Osteoblast (primary cell): Measurements from ENCODE around the gene PTPRD. TPM values are rescaled to one million over a fixed set of nuclear protein-coding genes. Genes with fewer than 3 reads are reported as not detected.

Source experiments
- DNase-seq: peaks from one replicate; pipeline ENCODE4 v3.0.0; 2011; ENCODE audit warnings: low spot score, mixed read lengths; ENCODE audit not compliant: insufficient read length; ENCODE audit errors: missing footprints
- H2AFZ ChIP-seq: 2 replicates; pipeline ENCODE4 v1.6.0; 2011; ENCODE audit warnings: mild to moderate bottlenecking, low read length
- H3K27ac ChIP-seq: 2 replicates; pipeline ENCODE4 v1.5.1; 2011; ENCODE audit warnings: mild to moderate bottlenecking, low read depth, low read length, moderate library complexity
- H3K27me3 ChIP-seq: 2 replicates; pipeline ENCODE4 v1.6.0; 2012; ENCODE audit warnings: mild to moderate bottlenecking, control low read depth, inconsistent platforms, low read length, moderate library complexity; ENCODE audit not compliant: insufficient read depth
- H3K36me3 ChIP-seq: 2 replicates; pipeline ENCODE4 v1.5.1; 2011; ENCODE audit warnings: mild to moderate bottlenecking, low read length, control low read depth, moderate library complexity; ENCODE audit not compliant: insufficient read depth
- H3K4me1 ChIP-seq: 2 replicates; pipeline ENCODE4 v1.5.1; 2011; ENCODE audit warnings: mild to moderate bottlenecking, low read length, control low read depth, moderate library complexity; ENCODE audit not compliant: insufficient read depth
- H3K4me2 ChIP-seq: 2 replicates; pipeline ENCODE4 v1.6.0; 2011; ENCODE audit warnings: mild to moderate bottlenecking, low read length; ENCODE audit not compliant: insufficient read depth
- H3K4me3 ChIP-seq: fragments of 200-600 bp; sonication (generic); 3 replicates; pipeline ENCODE4 v1.5.1; 2012; ENCODE audit warnings: mild to moderate bottlenecking, low read length, inconsistent platforms; ENCODE audit not compliant: insufficient read depth
- H3K79me2 ChIP-seq: 2 replicates; pipeline ENCODE4 v1.6.0; 2012; ENCODE audit warnings: mild to moderate bottlenecking, low read length, control low read depth, inconsistent platforms; ENCODE audit not compliant: insufficient read depth
- H3K9me3 ChIP-seq: 2 replicates; pipeline ENCODE4 v1.5.1; 2011; ENCODE audit warnings: low read depth, low read length, control low read depth
- H4K20me1 ChIP-seq: 2 replicates; pipeline ENCODE4 v1.6.0; 2012; ENCODE audit warnings: mild to moderate bottlenecking, low read length, control low read depth; ENCODE audit not compliant: insufficient read depth
- total RNA-seq: library from RNA; depleted of rRNA; stranded (reverse); fragments of >200 nt; gene quantifications from 2 replicates; pipeline ENCODE4 v1.2.3, GENCODE V29; 2012
- TF ChIP-seq, protein P1 (sequence below): IDR thresholded peaks from 2 replicates; pipeline ENCODE4 v1.5.1; 2011; ENCODE audit warnings: mild to moderate bottlenecking, low read depth, low read length, moderate library complexity; ENCODE audit errors: extremely low read depth

PTPRD gene
- total RNA-seq, 1 donor, result 23.9 TPM

- Histone ChIP-seq H3K4me2 (no peak overlapping the region), H3K4me3 (no peak overlapping the region), H3K36me3 (no peaks in the 10 kb centered on the region), H3K79me2 (no peaks in the 10 kb centered on the region), H4K20me1 (no peaks in the 10 kb centered on the region), H3K27ac (no peak overlapping the region), H3K9me3 (peaks cover 2% of the 10 kb centered on the region), H3K27me3 (no peaks in the 10 kb centered on the region), H3K4me1 (no peaks in the 10 kb centered on the region), H2AFZ (no peak overlapping the region)
- no peak for DNase-seq
- TF ChIP-seq, protein P1, sequence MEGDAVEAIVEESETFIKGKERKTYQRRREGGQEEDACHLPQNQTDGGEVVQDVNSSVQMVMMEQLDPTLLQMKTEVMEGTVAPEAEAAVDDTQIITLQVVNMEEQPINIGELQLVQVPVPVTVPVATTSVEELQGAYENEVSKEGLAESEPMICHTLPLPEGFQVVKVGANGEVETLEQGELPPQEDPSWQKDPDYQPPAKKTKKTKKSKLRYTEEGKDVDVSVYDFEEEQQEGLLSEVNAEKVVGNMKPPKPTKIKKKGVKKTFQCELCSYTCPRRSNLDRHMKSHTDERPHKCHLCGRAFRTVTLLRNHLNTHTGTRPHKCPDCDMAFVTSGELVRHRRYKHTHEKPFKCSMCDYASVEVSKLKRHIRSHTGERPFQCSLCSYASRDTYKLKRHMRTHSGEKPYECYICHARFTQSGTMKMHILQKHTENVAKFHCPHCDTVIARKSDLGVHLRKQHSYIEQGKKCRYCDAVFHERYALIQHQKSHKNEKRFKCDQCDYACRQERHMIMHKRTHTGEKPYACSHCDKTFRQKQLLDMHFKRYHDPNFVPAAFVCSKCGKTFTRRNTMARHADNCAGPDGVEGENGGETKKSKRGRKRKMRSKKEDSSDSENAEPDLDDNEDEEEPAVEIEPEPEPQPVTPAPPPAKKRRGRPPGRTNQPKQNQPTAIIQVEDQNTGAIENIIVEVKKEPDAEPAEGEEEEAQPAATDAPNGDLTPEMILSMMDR, result no peak
These were observed 1494.9 kb downstream of the PTPRD start for GRCh38 chr9:9117866-9118265.

DNA sequence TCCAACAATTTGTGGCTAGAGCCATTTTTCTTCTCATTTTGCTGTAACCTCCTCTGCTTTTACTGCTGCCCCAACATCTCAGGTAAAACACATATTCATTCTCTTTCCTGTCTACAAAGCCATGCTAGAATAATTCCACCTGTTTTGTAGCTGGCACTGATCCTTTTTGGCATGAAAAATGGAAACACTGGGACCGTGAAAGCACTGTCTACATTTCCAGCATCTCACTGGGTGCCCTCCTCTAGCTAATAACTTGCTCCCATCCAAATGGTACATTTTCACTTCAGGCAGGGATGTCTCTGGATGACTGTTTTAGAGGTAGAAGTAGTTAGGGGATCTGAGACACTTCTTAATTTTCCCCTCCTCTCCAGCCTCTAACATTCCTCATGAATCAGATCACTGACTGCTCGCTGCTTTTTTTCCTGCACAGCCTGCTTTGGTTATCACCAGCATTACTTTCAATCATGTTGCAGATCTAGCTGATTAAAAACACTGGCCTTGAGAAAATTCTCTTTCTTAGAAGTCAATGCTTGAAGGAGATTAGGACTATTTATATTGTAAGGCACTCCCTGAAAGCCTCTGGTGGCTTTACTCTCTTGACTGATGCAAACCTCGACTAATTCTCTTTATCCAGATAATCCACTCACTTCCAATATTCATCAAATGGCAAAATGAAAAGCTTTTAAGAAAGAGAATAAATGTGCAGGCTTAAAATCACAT lies 1500.6 kb downstream of the PTPRD start:
- H3K79me2 ChIP-seq, result no peaks in the 10 kb centered on the region
- no peaks in the 10 kb centered on the region for H3K4me1 ChIP-seq
- no peaks in the 10 kb centered on the region for H3K27me3 ChIP-seq
- peaks cover 6% of the 10 kb centered on the region for H3K9me3 ChIP-seq
- no peak overlapping the region for H2AFZ ChIP-seq
- H3K4me3 ChIP-seq, result no peak overlapping the region
- no peak for DNase-seq
- TF ChIP-seq, protein P1, result no peak
- no peaks in the 10 kb centered on the region for H3K36me3 ChIP-seq
- H4K20me1 ChIP-seq, result no peaks in the 10 kb centered on the region
- H3K4me2 ChIP-seq, result no peak overlapping the region
- H3K27ac ChIP-seq, result no peak overlapping the region

DNA sequence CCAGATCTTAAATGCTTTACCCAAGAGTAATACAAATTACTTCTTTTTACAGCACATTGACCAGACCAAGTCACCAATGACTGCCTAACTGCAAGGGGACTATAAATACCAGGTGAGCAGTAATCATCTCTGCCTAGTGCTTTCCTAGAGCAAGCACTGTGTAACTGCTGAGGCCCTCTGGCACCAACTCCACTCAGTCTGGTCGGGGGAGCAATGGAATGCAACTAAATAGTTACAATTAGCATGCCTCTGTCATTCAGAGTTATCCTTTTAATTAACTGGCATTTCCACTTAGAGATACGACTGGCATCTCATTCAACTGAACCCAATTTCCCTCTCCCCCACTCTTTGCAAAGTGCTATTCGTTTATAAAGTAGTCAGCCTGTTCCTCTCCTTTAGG lies 1504.2 kb downstream of the PTPRD start:
- H3K4me3 ChIP-seq, result no peak overlapping the region
- no peak overlapping the region for H2AFZ ChIP-seq
- no peak overlapping the region for H3K4me2 ChIP-seq
- H4K20me1 ChIP-seq, result no peaks in the 10 kb centered on the region
- TF ChIP-seq, protein P1, result no peak
- DNase-seq, result no peak
- peaks cover 6% of the 10 kb centered on the region for H3K9me3 ChIP-seq
- H3K4me1 ChIP-seq, result no peaks in the 10 kb centered on the region
- no peaks in the 10 kb centered on the region for H3K27me3 ChIP-seq
- H3K36me3 ChIP-seq, result no peaks in the 10 kb centered on the region
- H3K27ac ChIP-seq, result no peak overlapping the region
- H3K79me2 ChIP-seq, result no peaks in the 10 kb centered on the region

- Histone ChIP-seq H3K4me3 (no peak overlapping the region), H3K4me2 (no peak overlapping the region), H4K20me1 (no peaks in the 10 kb centered on the region), H3K9me3 (no peaks in the 10 kb centered on the region), H3K36me3 (no peaks in the 10 kb centered on the region), H3K27me3 (no peaks in the 10 kb centered on the region), H3K27ac (no peak overlapping the region), H2AFZ (no peak overlapping the region), H3K79me2 (no peaks in the 10 kb centered on the region), H3K4me1 (no peaks in the 10 kb centered on the region)
- no peak for DNase-seq
- TF ChIP-seq, protein P1, result no peak
These were observed 1510.5 kb downstream of the PTPRD start for GRCh38 chr9:9102295-9102694.
